SU-DHL-6 (cell line): ENCODE results near the gene DCDC1.

Experiments used
- EZH2phosphoT487 ChIP-seq: fragments of 200-600 bp; sonication (generic), shearing (Covaris generic); conservative IDR thresholded peaks from 2 replicates; pipeline ENCODE4 v1.6.1; 2018; ENCODE audit warnings: mild to moderate bottlenecking, antibody characterized with exemption, low read length, moderate library complexity, mixed read lengths
- TF ChIP-seq, protein P1 (sequence below): fragments of 200-600 bp; sonication (generic); IDR thresholded peaks from one replicate; pipeline ENCODE4 v1.5.1; 2017; ENCODE audit warnings: antibody characterized with exemption, mild to moderate bottlenecking, low read length, moderate library complexity; ENCODE audit not compliant: insufficient read depth, poor library complexity, severe bottlenecking

DNA sequence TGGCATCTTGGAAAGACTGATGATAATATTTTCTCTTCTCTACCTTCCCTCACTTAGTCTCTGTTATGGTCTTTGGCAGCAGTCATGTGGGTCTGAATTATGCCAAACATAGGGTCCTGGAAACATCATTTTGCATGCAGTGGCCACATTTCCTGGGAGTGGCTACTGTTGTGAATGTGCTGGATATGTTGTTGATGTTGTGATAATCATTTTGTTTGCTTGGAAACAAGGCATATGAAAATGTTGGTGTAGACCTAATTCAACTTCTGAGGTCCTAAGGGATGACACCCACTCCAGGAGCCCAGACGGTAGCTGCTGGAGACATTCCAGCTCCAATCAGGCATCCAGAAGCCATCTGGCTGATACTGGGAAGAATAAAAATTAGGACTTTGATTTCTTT is 109.7 kb downstream of the DCDC1 start:
- TF ChIP-seq, protein P1, sequence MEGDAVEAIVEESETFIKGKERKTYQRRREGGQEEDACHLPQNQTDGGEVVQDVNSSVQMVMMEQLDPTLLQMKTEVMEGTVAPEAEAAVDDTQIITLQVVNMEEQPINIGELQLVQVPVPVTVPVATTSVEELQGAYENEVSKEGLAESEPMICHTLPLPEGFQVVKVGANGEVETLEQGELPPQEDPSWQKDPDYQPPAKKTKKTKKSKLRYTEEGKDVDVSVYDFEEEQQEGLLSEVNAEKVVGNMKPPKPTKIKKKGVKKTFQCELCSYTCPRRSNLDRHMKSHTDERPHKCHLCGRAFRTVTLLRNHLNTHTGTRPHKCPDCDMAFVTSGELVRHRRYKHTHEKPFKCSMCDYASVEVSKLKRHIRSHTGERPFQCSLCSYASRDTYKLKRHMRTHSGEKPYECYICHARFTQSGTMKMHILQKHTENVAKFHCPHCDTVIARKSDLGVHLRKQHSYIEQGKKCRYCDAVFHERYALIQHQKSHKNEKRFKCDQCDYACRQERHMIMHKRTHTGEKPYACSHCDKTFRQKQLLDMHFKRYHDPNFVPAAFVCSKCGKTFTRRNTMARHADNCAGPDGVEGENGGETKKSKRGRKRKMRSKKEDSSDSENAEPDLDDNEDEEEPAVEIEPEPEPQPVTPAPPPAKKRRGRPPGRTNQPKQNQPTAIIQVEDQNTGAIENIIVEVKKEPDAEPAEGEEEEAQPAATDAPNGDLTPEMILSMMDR = no peak
- TF ChIP-seq EZH2phosphoT487 = no peak
